Stimulated activated CD4-positive, alpha-beta T cell treated with anti-CD3 and anti-CD28 coated beads, Interleukin-1b, Interleukin-23, amount 100 ng/mL, for 24 hours (primary cell): ENCODE results near the gene SORCS2.

ENCODE experiments used
- DNase-seq, 4 experiments: peaks; one replicate each; pipeline ENCODE4 v3.0.0-alpha.2; 2020; ENCODE audit warnings: low read depth in 4 of 4, low spot score in 1 of 4

The SORCS2 gene

DNA sequence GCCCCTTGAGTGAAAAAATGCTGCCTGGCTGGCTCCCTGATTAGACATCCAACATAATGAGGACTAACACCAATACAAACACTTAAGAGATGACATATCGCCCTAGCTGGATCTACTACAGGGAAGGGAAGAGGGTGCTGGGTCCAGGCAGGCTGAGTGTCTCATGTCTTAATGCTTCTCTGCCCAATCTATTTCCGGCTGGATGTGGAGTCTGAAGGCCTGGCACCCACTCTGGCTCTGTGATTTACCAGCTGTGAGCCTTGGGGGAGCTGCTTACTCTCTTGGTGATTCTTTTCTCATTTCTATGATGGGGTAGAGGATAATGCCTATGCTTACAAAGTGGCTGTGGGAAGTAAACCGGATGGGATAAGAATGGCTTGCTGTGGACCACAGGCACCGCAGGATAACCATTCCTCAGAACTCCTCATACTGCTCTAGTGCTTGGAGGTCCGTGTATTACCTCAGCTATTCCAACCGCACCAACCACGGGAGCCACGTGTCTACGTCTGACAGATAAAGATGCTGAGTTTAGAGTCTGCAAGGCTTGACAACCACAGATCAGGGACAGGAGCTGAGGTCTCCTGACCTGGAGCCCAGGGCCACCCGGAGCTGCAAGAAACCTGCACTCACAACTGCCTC lies 585.7 kb downstream of the SORCS2 start:
- DNase-seq: no peak

DNA sequence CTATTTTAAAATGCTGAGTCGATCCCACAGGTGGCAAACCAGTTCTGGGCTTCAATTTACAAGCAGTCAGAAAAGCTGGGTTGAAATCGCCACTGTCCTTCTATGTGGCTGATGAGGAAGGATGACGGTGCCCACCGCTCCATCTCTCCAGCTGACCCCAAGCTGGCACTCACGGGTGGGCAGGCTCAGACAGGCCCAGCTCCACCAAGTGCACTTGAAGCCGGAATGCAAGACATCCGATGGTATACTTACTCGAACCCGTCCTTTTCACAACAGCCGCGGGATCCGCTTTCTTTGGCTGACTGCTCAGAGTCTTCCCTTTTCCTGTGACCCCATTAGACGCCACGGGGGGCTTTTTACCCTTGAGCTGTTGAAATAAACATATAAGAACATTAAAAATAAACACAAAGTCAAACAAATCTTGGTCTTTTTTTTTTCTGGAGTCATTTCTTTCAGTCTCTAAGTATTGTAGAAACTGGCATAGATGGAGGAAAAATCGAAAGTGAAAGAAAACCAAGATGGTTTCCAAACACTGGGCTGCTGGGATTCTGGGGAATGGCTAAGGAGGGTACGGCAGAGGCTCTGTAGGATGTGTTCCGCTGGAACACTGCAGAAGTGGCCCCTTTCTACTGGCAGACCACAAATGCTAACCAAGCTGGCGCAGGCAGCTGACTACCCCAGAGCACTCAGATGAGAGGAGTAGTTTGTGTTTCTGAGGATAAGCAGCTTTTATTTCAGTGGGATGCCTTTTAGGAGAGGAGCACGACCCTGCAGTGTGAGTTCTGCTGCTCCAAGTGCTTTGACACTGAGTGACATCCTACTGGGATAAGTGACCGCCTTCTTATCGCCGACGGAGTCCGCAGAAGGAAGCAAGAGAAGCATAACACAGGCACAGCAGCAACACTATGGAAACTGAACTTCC lies 586.4 kb downstream of the SORCS2 start:
- no peak for DNase-seq

DNA sequence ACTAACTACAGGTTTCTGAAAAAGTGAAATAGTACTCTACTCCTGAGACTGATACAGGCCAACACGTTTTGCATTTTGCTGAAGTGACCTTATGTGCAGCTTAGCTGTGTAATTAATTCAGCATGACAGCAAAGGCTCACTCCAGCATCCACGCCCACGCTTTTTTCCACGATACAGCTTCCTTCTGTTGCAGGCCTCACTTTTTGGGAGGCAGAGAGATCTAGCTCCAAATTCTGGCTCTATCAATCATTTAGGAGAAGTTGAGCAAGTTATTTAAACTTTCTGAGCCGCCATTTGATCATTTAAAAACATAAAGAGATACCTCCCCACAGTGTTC lies 587.1 kb downstream of the SORCS2 start:
- no peak for DNase-seq

DNA sequence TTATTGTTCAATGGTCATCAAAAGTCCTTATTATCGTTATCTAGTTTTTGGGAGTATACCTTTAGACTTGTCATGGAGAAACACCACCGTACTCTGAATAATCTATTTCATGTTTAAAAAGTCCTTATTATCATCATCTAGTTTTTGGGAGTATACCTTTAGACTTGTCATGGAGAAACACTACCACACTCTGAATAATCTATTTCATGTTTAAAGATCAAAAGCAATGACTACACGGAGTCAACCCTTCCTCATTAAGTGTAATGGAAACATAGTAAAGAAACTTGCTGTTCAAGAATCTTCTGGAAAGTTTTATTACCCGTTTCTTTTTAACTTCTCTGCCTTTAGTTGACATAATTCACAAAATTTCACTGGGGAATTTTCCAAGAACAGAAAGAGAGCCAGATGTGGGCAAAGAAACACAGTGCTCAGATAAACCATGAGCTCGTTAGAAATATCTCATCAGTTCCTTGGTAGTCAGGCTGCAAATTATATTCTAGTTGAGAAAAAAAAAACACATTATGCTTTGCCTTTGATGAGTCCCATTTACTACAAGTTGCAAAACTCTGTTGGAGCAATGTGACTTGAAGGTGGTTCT lies 588.5 kb downstream of the SORCS2 start:
- no peak for DNase-seq

DNA sequence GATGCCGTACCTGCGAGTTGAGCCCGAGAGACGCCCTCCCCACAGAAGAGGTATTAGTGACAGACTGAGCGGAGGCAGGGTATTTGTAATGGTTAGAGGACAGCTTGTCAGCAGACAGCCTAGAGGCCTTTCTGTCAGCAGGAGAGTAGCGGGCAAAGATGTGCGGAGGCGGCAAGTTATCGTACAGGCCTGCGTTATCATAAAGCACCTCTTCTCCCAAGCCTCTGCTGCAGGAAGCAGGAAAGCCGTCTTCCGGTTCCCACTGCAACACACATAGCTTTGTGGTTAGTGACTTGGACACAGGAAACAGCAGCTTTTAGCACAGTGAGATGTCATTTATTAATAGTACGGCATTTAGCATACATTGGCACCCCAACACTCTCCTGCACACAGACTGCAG lies 589.0 kb downstream of the SORCS2 start:
- no peak for DNase-seq

DNA sequence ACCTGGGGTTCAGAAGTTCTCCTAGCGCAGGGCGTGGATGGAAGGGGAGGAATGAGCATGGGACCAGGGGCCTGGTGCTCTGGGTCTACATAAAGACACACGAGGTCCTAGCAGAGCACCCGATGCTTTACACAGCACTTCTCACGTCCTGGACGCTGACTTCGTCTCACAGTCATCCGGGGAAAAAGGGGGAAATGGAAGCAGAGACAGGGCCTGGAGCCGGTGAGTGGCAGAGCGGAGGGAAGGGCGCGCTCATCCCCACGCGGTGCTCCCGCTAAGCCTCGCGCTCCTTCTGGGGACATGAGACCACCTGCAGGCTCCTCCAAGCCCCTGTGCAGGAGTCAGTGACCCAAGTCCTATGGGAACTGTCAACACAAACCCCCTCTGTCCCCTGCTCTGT lies 589.7 kb downstream of the SORCS2 start:
- DNase-seq: no peak

DNA sequence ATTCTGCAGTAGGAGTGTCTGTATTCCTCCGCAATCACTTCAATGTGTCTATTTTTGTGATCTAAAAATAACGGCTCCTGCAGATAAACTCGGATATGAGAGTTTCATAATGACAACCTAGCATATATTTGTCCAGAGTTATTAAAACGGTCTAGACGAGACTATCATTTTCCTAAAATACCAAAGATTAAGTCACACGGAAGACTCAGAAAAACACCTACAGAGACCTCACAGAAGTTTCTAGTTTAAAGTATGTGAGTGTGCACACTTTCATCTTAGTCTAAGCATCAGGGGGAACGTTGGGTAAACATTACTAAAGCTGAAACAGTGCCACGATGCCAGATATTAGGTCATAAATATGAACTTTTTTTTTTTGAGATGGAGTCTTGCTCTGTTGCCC lies 590.4 kb downstream of the SORCS2 start:
- DNase-seq: no peak

DNA sequence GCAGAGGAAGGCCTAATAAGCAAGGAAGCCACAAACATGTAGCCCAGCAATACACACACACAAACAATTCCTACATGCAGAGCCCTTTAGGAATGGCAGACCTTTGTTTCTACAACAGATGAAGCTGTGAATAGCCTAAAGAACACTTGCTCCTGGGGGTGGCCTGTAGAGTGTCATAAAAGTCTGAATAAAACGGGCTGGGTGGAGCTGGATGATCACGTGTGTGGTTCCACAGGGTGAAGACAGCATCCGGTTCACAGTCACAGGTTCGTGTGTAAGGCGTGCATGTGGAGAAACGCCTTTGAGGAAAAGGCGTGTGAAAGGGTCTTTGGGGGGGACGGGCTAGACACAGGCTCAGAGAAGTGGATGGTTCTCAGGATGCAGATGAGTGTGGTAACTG lies 591.2 kb downstream of the SORCS2 start:
- DNase-seq: no peak

DNA sequence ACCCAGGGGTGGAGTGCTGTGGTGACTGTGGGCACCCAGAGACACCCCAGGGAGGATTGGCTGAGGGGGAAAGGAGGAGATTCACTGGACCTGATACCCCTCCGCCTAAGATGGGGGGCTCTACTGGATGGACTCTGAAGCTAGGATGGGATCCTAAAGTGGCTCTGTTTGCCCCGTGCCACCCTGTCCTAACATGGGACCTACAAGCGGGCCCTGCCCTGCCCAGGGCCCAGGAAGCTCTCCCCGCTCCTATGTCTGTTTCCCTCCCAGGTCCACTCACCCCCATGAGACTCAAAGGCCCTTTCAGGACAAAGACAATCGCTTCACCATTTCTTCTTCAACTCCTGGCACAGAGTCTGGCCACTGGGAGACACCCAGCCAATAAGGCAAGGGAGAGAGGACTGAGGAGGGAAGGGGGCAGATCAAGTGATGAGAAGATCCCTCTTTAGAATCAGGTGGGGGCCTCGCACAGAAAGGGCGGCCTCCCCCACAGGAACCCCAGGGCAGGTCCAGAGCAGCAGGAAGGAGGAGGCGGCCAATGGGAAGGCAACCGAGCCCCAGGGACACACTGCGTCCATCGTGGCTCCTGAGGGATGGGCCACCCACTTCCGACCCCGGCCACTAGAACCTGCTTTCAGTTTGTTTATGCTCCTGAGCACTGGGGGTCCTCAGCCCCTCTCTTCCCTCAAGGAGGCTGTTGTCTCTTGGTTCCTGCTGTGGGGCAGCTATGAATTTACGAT lies 592.0 kb downstream of the SORCS2 start:
- no peak for DNase-seq

DNA sequence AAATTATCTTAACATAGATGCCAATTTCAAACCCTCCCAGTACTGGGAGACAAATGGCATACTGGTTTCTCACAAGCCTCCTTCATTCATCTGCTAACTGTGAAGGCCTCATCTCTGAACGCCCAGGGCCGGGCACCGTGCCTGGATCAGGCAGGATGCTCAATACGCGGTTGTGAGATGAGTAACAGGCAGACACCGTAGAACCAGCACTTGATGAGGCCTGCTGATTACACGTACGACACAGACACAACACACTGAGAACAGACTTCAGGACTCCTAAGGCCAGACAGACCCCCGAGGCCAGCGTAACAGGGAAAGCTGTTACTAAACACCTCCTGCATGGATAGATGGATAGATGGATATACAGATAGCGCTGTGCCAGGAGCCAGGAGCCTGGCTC lies 592.7 kb downstream of the SORCS2 start:
- DNase-seq: no peak

DNA sequence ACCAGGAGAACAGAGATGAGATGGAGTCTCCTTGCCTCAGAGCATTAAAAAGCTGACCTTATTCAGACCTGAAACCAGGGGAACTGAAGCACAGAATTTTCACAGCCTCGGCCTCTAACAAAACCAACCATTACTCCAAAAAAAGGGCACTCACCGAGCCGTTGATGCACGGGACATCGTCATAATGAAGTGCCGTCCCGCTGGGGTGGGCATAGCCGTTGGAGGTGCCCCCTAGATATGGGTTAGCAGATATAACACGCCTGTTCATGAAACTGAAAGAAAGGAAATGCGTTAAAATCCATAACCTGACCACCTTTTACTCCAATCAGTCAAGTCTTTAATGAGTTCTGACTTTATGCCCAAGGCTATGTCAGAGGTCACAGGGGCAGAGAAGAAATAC lies 593.7 kb downstream of the SORCS2 start:
- DNase-seq: no peak

DNA sequence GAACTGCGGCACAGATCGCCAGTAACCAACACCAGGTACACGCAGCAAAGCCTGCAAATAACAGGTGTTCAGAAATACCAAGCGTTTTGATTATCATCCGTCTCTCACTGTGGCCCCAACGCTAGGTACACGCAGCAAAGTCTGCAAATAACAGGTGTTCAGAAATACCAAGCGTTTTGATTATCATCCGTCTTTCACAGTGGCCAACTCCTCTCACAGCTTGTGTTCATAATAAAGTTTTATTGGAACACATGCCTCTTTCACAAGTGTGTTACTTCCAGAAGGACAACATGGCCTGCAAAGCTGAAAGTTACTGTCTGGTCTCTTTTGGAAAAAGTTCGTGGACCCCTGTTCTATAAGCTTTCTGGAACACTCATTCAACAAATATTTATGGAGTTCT lies 594.2 kb downstream of the SORCS2 start:
- no peak for DNase-seq

DNA sequence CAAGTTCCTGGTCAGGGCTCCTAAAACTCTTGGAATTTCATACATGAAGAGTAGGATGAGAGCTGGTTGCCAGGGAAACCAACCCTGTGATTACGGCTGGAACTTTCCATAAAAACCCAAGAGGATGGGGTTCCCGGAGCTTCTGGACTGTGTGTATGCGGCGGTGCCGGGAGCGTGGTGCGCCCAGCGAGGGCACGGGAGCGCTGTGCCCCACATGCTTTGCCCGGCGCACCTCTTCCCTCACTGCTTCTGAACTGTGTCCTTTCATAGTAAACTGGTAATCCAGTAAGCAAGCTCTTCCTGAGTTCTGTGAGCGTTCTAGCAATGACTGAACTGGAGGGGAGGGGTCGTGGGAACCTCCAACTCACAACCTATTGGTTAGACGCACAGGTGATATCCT lies 594.7 kb downstream of the SORCS2 start:
- no peak for DNase-seq

DNA sequence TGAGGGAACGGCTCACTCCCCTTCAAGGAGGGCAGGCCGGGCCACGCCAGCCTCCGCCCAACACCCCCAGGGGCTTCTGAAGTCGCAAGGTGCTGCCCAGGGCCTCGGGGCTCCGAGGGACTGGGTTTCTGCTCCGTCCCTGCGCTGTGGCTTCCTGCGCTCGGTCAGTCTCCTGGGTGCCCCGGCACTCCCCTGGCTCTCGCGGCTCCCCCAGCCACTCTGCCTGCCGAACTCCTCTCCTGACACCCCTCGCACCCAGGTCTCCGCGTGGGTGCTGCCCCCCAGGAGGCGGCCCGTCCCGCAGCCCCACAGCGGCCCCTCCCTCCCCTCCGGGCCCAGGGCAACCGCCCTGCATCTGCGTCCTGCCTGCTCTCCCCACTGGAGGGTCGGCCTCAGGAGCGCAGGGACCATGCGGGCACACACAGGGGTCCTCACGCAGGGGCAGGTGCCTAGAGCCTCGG lies 595.4 kb downstream of the SORCS2 start:
- no peak for DNase-seq

DNA sequence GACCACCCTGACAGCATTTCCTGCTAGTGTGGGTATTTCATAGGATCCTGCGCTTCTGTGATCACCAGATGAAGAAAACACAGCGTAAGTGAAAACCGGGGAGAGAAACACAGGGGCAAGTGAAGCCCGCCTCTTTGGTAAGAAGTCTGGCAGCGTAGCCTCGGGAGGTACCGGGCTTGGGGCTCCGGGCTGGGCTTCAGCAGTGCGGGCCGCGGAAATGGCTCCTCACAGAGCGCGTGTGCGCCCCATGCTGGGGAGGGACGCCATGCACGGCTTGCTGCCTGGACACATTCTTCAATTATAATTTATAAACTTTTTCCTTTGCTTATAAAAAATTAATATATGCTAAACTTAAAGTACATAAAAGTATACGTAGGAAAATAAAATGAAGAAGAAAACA lies 595.9 kb downstream of the SORCS2 start:
- DNase-seq: no peak

DNA sequence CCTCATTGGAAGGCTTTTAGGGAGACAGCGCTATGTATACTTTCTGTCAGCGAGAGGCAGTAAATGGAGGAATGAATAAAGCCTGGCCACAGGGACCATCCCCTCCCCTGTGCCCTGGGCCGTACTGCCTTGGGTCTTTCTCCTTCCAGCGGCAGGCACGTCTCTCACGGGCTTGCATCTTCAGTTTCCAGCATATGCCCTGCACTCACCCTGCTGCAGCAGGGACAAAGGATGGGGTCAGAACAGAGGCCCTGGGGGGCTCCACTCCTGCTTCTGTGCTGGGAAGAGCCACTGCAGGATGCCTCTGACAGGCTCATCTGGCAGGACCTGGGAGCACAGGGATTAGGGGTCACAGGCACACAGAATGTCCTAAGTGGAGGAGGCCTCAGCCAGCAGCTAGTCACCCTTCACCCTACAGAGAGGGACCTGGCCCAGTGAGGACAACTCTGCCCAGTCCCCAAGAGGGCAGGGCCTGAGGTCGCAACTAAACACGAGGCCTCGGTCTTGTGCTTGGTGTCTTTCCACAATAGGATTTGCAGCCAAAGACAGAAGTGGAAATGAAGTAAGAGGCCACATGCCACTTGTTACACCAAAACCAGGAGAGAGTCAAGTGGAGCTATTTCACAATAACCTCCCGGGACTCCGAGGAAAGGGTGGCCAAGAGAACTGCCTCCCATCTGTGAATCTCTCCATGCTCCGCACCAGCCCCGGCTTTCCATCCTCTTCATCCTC lies 596.5 kb downstream of the SORCS2 start:
- no peak for DNase-seq

DNA sequence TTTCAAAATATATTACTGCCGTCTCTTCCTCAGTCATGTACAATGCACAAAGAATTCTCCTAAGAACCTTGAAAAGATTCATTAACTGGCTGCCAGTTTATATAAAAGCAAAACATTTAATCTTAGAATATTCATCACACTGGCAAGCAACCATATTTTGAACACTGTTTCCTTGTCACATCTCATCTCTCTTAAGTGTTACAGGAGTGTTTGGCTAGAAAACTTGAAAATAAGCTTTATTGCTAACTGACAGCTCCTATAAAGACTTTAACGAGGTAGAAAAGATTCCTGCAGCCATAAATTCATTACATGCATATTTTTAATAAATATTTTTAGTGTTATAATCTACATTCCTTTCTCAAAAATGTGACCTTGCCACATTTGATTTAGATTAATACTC lies 597.7 kb downstream of the SORCS2 start:
- no peak for DNase-seq

DNA sequence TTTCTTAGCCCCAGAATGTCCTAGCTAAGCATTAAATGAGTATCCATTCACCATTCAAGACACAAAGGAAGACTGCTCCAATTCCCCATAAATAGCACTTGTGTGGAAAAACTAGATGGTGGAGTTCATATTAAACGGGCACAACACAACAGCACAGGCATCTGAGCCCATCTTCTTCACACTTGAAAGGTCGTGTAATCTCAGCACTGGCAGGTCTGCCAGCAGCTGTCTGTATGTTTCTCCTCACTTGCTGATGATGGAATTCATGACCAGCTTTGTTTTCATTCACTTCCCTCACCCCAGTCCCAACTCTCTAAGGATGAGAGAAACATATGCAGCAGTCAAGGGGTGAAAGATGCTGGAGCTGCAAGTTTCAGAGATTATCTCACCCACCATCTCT lies 598.7 kb downstream of the SORCS2 start:
- no peak for DNase-seq
